Measurements from ENCODE around the gene SRR.

The SRR gene

GRCh38 chr17:2369039-2369438 lies 65.3 kb downstream of the SRR start:
- Histone ChIP-seq H3K36me3 (ENCODE audit: low read length) (no peaks in the 10 kb centered on the region), H3K9me2 (replicated peaks; ENCODE audit: insufficient read depth, low read length) (no peaks in the 10 kb centered on the region), H3K27me3 (ENCODE audit: low read length) (no peaks in the 10 kb centered on the region), H3K4me2 (ENCODE audit: low read depth, low read length, poor library complexity, severe bottlenecking) (no peak overlapping the region), H4K20me1 (ENCODE audit: low read depth, low read length) (no peaks in the 10 kb centered on the region), H3K9me3 (ENCODE audit: insufficient read depth, low read length) (no peaks in the 10 kb centered on the region), H3K4me3 (ENCODE audit: insufficient read depth, low read length, poor library complexity, severe bottlenecking) (no peak overlapping the region), H3K27ac (ENCODE audit: low read depth, low read length) (no peak overlapping the region), H3F3A (ENCODE audit: insufficient read depth) (no peaks in the 10 kb centered on the region), H2AFZ (ENCODE audit: low read depth, low read length, severe bottlenecking) (no peak overlapping the region), H3K9ac (ENCODE audit: low read length) (no peak overlapping the region), H3K79me2 (ENCODE audit: insufficient read depth, low read length) (no peaks in the 10 kb centered on the region)
- TF ChIP-seq CTCF (IDR thresholded peaks at IDR 0.05; ENCODE audit: insufficient read depth, low read length, poor library complexity, severe bottlenecking) = no peak
- no peak for TF ChIP-seq EZH2phosphoT487 (conservative IDR thresholded peaks at IDR 0.05; ENCODE audit: low read length)

- no peaks in the 10 kb centered on the region for H3K36me3 ChIP-seq (ENCODE audit: low read length)
- TF ChIP-seq CTCF (IDR thresholded peaks at IDR 0.05; ENCODE audit: insufficient read depth, low read length, poor library complexity, severe bottlenecking) (no peak), EZH2phosphoT487 (conservative IDR thresholded peaks at IDR 0.05; ENCODE audit: low read length) (no peak)
- H4K20me1 ChIP-seq (ENCODE audit: low read depth, low read length) = no peaks in the 10 kb centered on the region
- no peak overlapping the region for H3K27ac ChIP-seq (ENCODE audit: low read depth, low read length)
- no peak overlapping the region for H3K9ac ChIP-seq (ENCODE audit: low read length)
- H3F3A ChIP-seq (ENCODE audit: insufficient read depth) = no peaks in the 10 kb centered on the region
- H2AFZ ChIP-seq (ENCODE audit: low read depth, low read length, severe bottlenecking) = no peak overlapping the region
- H3K9me2 ChIP-seq (replicated peaks; ENCODE audit: insufficient read depth, low read length) = no peaks in the 10 kb centered on the region
- no peaks in the 10 kb centered on the region for H3K27me3 ChIP-seq (ENCODE audit: low read length)
- no peaks in the 10 kb centered on the region for H3K79me2 ChIP-seq (ENCODE audit: insufficient read depth, low read length)
- no peaks in the 10 kb centered on the region for H3K9me3 ChIP-seq (ENCODE audit: insufficient read depth, low read length)
- H3K4me2 ChIP-seq (ENCODE audit: low read depth, low read length, poor library complexity, severe bottlenecking) = no peak overlapping the region
- H3K4me3 ChIP-seq (ENCODE audit: insufficient read depth, low read length, poor library complexity, severe bottlenecking) = no peak overlapping the region
Measured at GRCh38 chr17:2369551-2370210, 65.9 kb downstream of the SRR start.

GRCh38 chr17:2370211-2370589 lies 66.5 kb downstream of the SRR start:
- Histone ChIP-seq H3K9me3 (ENCODE audit: insufficient read depth, low read length) (no peaks in the 10 kb centered on the region), H3K27me3 (ENCODE audit: low read length) (no peaks in the 10 kb centered on the region), H3K36me3 (ENCODE audit: low read length) (no peaks in the 10 kb centered on the region), H3K27ac (ENCODE audit: low read depth, low read length) (no peak overlapping the region), H3K4me2 (ENCODE audit: low read depth, low read length, poor library complexity, severe bottlenecking) (no peak overlapping the region), H3F3A (ENCODE audit: insufficient read depth) (no peaks in the 10 kb centered on the region), H3K9me2 (replicated peaks; ENCODE audit: insufficient read depth, low read length) (no peaks in the 10 kb centered on the region), H2AFZ (ENCODE audit: low read depth, low read length, severe bottlenecking) (no peak overlapping the region), H3K9ac (ENCODE audit: low read length) (no peak overlapping the region), H3K79me2 (ENCODE audit: insufficient read depth, low read length) (no peaks in the 10 kb centered on the region), H3K4me3 (ENCODE audit: insufficient read depth, low read length, poor library complexity, severe bottlenecking) (no peak overlapping the region), H4K20me1 (ENCODE audit: low read depth, low read length) (no peaks in the 10 kb centered on the region)
- TF ChIP-seq CTCF (IDR thresholded peaks at IDR 0.05; ENCODE audit: insufficient read depth, low read length, poor library complexity, severe bottlenecking) (no peak), EZH2phosphoT487 (conservative IDR thresholded peaks at IDR 0.05; ENCODE audit: low read length) (no peak)
